Osteocyte (in vitro differentiated cells): ENCODE data around the gene MRPL28. TPM values are rescaled to one million over a fixed set of nuclear protein-coding genes. Genes with fewer than 3 reads are reported as not detected.
"Not testable (repeated sequence)": the region's sequence is repeated elsewhere in the genome, so short reads cannot be mapped to it uniquely, and the experiment has no call there.

Experiments used
- DNase-seq: peaks from one replicate; pipeline ENCODE4 v3.0.0; 2021; ENCODE audit warnings: mixed read lengths; ENCODE audit not compliant: unreplicated experiment; ENCODE audit errors: extremely low spot score
- H3K27ac Mint-ChIP-seq: one replicate; pipeline ENCODE4 v1.8.0; 2021; ENCODE audit warnings: mild to moderate bottlenecking, mixed read lengths; ENCODE audit not compliant: unreplicated experiment
- H3K27me3 Mint-ChIP-seq: one replicate; pipeline ENCODE4 v1.8.0; 2021; ENCODE audit warnings: mixed read lengths; ENCODE audit not compliant: unreplicated experiment
- H3K36me3 Mint-ChIP-seq: one replicate; pipeline ENCODE4 v1.8.0; 2021; ENCODE audit warnings: mixed read lengths; ENCODE audit not compliant: unreplicated experiment
- H3K4me1 Mint-ChIP-seq: one replicate; pipeline ENCODE4 v1.8.0; 2021; ENCODE audit warnings: mixed read lengths; ENCODE audit not compliant: unreplicated experiment
- H3K4me3 Mint-ChIP-seq: one replicate; pipeline ENCODE4 v1.8.0; 2021; ENCODE audit warnings: mild to moderate bottlenecking, moderate library complexity, mixed read lengths; ENCODE audit not compliant: unreplicated experiment
- H3K9me3 Mint-ChIP-seq: one replicate; pipeline ENCODE4 v1.8.0; 2021; ENCODE audit warnings: mixed read lengths; ENCODE audit not compliant: unreplicated experiment
- CTCF ChIP-seq: fragments of 200-600 bp; sonication (generic); IDR thresholded peaks from 2 replicates; pipeline ENCODE4 v1.5.0; 2021; ENCODE audit warnings: antibody characterized with exemption, mild to moderate bottlenecking, moderate library complexity
- total RNA-seq: library from RNA; stranded (reverse); gene quantifications from 2 replicates; pipeline ENCODE4 v1.2.1, GENCODE V29; 2021

Gene MRPL28
- total RNA-seq, 1 donor from 2014 or later: 71.7 TPM

GRCh38 chr16:381012-381788 lies 10.9 kb upstream of the MRPL28 start:
- no peaks in the 10 kb centered on the region for H3K27me3 Mint-ChIP-seq
- peaks cover 19% of the 10 kb centered on the region for H3K4me1 Mint-ChIP-seq
- H3K27ac Mint-ChIP-seq: no peak overlapping the region
- peaks cover 1% of the 10 kb centered on the region for H3K36me3 Mint-ChIP-seq
- peak overlapping the region; percentile 74 for H3K4me3 Mint-ChIP-seq
- H3K9me3 Mint-ChIP-seq: no peaks in the 10 kb centered on the region
- no peak for TF ChIP-seq CTCF
- DNase-seq: peak; percentile 87

GRCh38 chr16:380762-381011 lies 10.3 kb upstream of the MRPL28 start:
- Mint-ChIP-seq H3K27me3 (no peaks in the 10 kb centered on the region), H3K36me3 (peaks cover 3% of the 10 kb centered on the region), H3K27ac (no peak overlapping the region), H3K4me3 (peak overlapping the region; percentile 74), H3K4me1 (peaks cover 19% of the 10 kb centered on the region), H3K9me3 (no peaks in the 10 kb centered on the region)
- TF ChIP-seq CTCF: no peak
- no peak for DNase-seq

- peak overlapping the region; percentile 74 for H3K4me3 Mint-ChIP-seq
- H3K36me3 Mint-ChIP-seq: peaks cover 3% of the 10 kb centered on the region
- no peak for DNase-seq
- no peaks in the 10 kb centered on the region for H3K9me3 Mint-ChIP-seq
- H3K27me3 Mint-ChIP-seq: no peaks in the 10 kb centered on the region
- no peak for TF ChIP-seq CTCF
- peaks cover 19% of the 10 kb centered on the region for H3K4me1 Mint-ChIP-seq
- no peak overlapping the region for H3K27ac Mint-ChIP-seq
Measured at GRCh38 chr16:379961-380761, 9.8 kb upstream of the MRPL28 start.

- no peak for DNase-seq
- Mint-ChIP-seq H3K9me3 (no peaks in the 10 kb centered on the region), H3K27me3 (no peaks in the 10 kb centered on the region), H3K36me3 (peaks cover 3% of the 10 kb centered on the region), H3K4me3 (no peak overlapping the region), H3K27ac (no peak overlapping the region), H3K4me1 (peaks cover 19% of the 10 kb centered on the region)
- TF ChIP-seq CTCF: no peak
Measured at GRCh38 chr16:379183-379960, 9.0 kb upstream of the MRPL28 start.

DNA sequence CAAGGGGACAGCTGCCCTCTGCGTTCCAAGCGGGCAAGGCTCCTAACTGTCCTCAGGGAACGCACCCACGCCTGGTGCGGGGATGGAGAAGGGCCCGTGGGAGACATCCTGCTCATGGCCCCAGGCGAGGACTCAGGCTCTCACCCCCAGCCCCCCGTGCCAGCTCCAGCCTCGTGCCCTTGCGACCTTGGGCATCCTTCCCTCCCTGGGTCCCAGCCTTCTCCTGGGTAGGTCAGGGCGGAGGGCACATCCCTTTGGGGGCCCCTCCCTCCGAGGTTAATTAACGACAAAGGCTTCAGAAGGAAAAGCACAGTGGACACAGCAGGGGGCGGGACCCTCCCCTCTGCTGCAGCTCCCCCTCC lies 8.5 kb upstream of the MRPL28 start:
- H3K27me3 Mint-ChIP-seq: no peaks in the 10 kb centered on the region
- H3K4me3 Mint-ChIP-seq: no peak overlapping the region
- no peak for TF ChIP-seq CTCF
- H3K9me3 Mint-ChIP-seq: no peaks in the 10 kb centered on the region
- no peak for DNase-seq
- H3K27ac Mint-ChIP-seq: no peak overlapping the region
- H3K4me1 Mint-ChIP-seq: peaks cover 19% of the 10 kb centered on the region
- peaks cover 3% of the 10 kb centered on the region for H3K36me3 Mint-ChIP-seq

- DNase-seq, H3K27ac Mint-ChIP-seq, H3K27me3 Mint-ChIP-seq, H3K9me3 Mint-ChIP-seq, H3K4me3 Mint-ChIP-seq, H3K36me3 Mint-ChIP-seq: not testable (repeated sequence)
- peaks cover 16% of the 10 kb centered on the region for H3K4me1 Mint-ChIP-seq
Measured at GRCh38 chr16:378113-378820, 7.9 kb upstream of the MRPL28 start.
